B cell (primary cell): Measurements from ENCODE around the gene ASAH2B. TPM values are rescaled to one million over a fixed set of nuclear protein-coding genes. Genes with fewer than 3 reads are reported as not detected.
"Not testable (repeated sequence)": the region's sequence is repeated elsewhere in the genome, so short reads cannot be mapped to it uniquely, and the experiment has no call there.

ENCODE experiments used
- ATAC-seq: fragments of 200-7000 bp; cut with Tn5 transposase; one replicate; pipeline ENCODE4 v1.10.0; 2021; ENCODE audit warnings: low read depth, mild to moderate bottlenecking, moderate number of reproducible peaks, moderate library complexity
- CTCF ChIA-PET: fragments of 350-600 bp; sonication (Branson Sonifier 250); formaldehyde crosslinking; loops from one replicate; lab custom pipeline; 2021; ENCODE audit warnings: antibody characterized with exemption, inconsistent platforms; lab: Charles Lee
- POLR2A ChIA-PET: fragments of 350-600 bp; sonication (Branson Sonifier 250); formaldehyde crosslinking; loops from one replicate; lab custom pipeline; 2021; ENCODE audit warnings: antibody characterized with exemption; lab: Charles Lee
- DNase-seq: peaks from one replicate; pipeline ENCODE4 v3.0.0; 2013
- H2AFZ ChIP-seq: 2 replicates; pipeline ENCODE4 v1.6.1; 2012; ENCODE audit warnings: mild to moderate bottlenecking, low read depth, low read length; ENCODE audit not compliant: insufficient read depth, poor library complexity, severe bottlenecking
- H3K27ac ChIP-seq, 2 donors: 1 replicate in 1 of 2; 2 replicates in 1 of 2; pipeline ENCODE4 v1.5.1; 2012 to 2013; ENCODE audit warnings: low read length in 2 of 2, mild to moderate bottlenecking in 2 of 2, moderate library complexity in 1 of 2
- H3K27me3 ChIP-seq, 4 experiments: fragments of 200-600 bp in 1 of 4; sonication (generic) in 1 of 4; replicated peaks in 1 of 4; 1 replicate in 2 of 4; 2 replicates in 2 of 4; pipeline versions ENCODE4 v1.6.1 to v1.7.0; 2013 to 2016; ENCODE audit warnings: low read length in 3 of 4, mild to moderate bottlenecking in 2 of 4, mixed read lengths in 1 of 4, moderate library complexity in 1 of 4; ENCODE audit not compliant: insufficient read depth in 4 of 4, control insufficient read depth in 3 of 4; ENCODE audit errors: control extremely low read depth in 1 of 4
- H3K36me3 ChIP-seq, 2 experiments: replicated peaks in 1 of 2; 1 replicate in 1 of 2; 2 replicates in 1 of 2; pipeline versions ENCODE4 v1.6.1 to v1.7.1; 2013; ENCODE audit warnings: low read length in 1 of 2; ENCODE audit not compliant: insufficient read depth in 2 of 2, control insufficient read depth in 1 of 2; ENCODE audit errors: control extremely low read depth in 1 of 2, extremely low read depth in 1 of 2
- H3K4me1 ChIP-seq, 2 donors: fragments of 200-600 bp in 1 of 2; sonication (generic) in 1 of 2; 1 replicate in 1 of 2; 2 replicates in 1 of 2; pipeline versions ENCODE4 v1.5.1 to v1.6.1; 2013 to 2017; ENCODE audit warnings: low read length in 2 of 2; ENCODE audit not compliant: control insufficient read depth in 2 of 2, insufficient read depth in 2 of 2
- H3K4me2 ChIP-seq: replicated peaks from 2 replicates; pipeline ENCODE3; 2012; ENCODE audit warnings: mild to moderate bottlenecking, low read depth, low read length; ENCODE audit not compliant: poor library complexity, severe bottlenecking
- H3K4me3 ChIP-seq, 5 experiments: fragments of 200-600 bp in 1 of 5; sonication (generic) in 1 of 5; 1 replicate in 3 of 5; 2 replicates in 2 of 5; pipeline versions ENCODE4 v1.5.1 to v1.7.0; 2011 to 2016; ENCODE audit warnings: low read length in 4 of 5, mild to moderate bottlenecking in 4 of 5, low read depth in 2 of 5, control low read depth in 1 of 5, moderate library complexity in 1 of 5; ENCODE audit not compliant: insufficient read depth in 1 of 5; ENCODE audit errors: control extremely low read depth in 1 of 5, extremely low read depth in 1 of 5
- H3K79me2 ChIP-seq: fragments of 200-600 bp; sonication (generic); one replicate; pipeline ENCODE4 v1.6.0; 2016; ENCODE audit warnings: low read length; ENCODE audit not compliant: control insufficient read depth, insufficient read depth
- H3K9ac ChIP-seq: fragments of 200-600 bp; sonication (generic); 2 replicates; pipeline ENCODE4 v1.6.1; 2017; ENCODE audit warnings: mild to moderate bottlenecking, low read length, moderate library complexity
- H3K9me3 ChIP-seq, 3 donors: one replicate each; pipeline versions ENCODE4 v1.6.1 to v1.7.1; 2013; ENCODE audit warnings: low read length in 2 of 3; ENCODE audit not compliant: control insufficient read depth in 2 of 3, insufficient read depth in 1 of 3; ENCODE audit errors: control extremely low read depth in 1 of 3
- H4K20me1 ChIP-seq: 2 replicates; pipeline ENCODE4 v1.6.0; 2012; ENCODE audit warnings: mild to moderate bottlenecking, low read length; ENCODE audit not compliant: insufficient read depth, control insufficient read depth, poor library complexity, severe bottlenecking
- H3K27ac Mint-ChIP-seq: one replicate; pipeline ENCODE4 v1.8.0; 2021; ENCODE audit warnings: mixed read lengths
- H3K27me3 Mint-ChIP-seq: one replicate; pipeline ENCODE4 v1.8.0; 2021; ENCODE audit warnings: mixed read lengths
- H3K4me1 Mint-ChIP-seq: one replicate; pipeline ENCODE4 v1.8.0; 2021; ENCODE audit warnings: mixed read lengths
- H3K4me3 Mint-ChIP-seq: one replicate; pipeline ENCODE4 v1.8.0; 2021; ENCODE audit warnings: mixed read lengths
- H3K9me3 Mint-ChIP-seq: one replicate; pipeline ENCODE4 v1.8.0; 2022; ENCODE audit warnings: mixed read lengths; ENCODE audit not compliant: insufficient read depth
- whole genome bisulfite sequencing: methylation state at CpG from one replicate; pipeline ENCODE4 v1.1.5; 2013; ENCODE audit warnings: missing lambda C conversion rate; ENCODE audit not compliant: insufficient coverage; 5-methylcytosine and 5-hydroxymethylcytosine counted together
- intact Hi-C: fragments of 100-400 bp; cut with micrococcal nuclease; formaldehyde crosslinking; loops from one replicate; pipeline ENCODE4 v1.10.0; 2022
- polyA plus RNA-seq: library from polyadenylated mRNA; depleted of rRNA; stranded (reverse); fragments of >200 nt; gene quantifications from 2 replicates; pipeline ENCODE4 v1.2.3, GENCODE V29; 2012
- total RNA-seq, 2 donors: library from RNA; stranded (reverse); fragments of 120-200 nt in 1 of 2; gene quantifications; 1 replicate in 1 of 2; 2 replicates in 1 of 2; pipeline versions ENCODE4 v1.2.3 to v1.2.4, GENCODE V29; 2013 to 2022

ASAH2B gene
- total and polyA plus RNA-seq, 2 donors (not counting 1 experiment from before 2014, with no cell fraction given), result 1.0 to 1.1 TPM

DNA sequence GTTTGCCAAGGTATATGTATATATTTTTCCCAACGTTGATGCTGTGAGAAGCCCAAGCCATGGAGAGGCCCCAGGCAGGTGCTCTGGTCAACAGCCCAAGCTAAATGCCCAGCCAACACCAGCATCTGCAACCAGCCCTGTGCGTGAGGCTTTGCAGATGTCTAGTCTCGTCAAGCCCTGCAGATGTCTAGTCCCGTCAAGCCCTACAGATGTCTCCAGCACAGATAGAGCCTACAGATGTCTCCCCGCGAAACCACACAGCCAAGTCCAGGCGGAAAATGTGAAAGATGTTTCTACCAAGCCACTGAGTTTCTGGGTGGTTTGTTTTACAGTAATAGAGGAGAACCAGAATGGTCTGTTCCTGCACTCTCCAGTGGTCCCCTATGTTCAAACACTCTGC, 36.7 kb upstream of the ASAH2B start:
- H3K4me2 ChIP-seq, H3K27me3 ChIP-seq, H3K4me3 ChIP-seq, H3K27ac Mint-ChIP-seq, H4K20me1 ChIP-seq, H3K9me3 Mint-ChIP-seq, ATAC-seq, intact Hi-C loops, H3K4me1 Mint-ChIP-seq, H3K9me3 ChIP-seq, H2AFZ ChIP-seq, POLR2A ChIA-PET, CTCF ChIA-PET, H3K79me2 ChIP-seq, H3K4me1 ChIP-seq, H3K27ac ChIP-seq, DNase-seq, H3K4me3 Mint-ChIP-seq, H3K27me3 Mint-ChIP-seq, H3K36me3 ChIP-seq, H3K9ac ChIP-seq: not testable (repeated sequence)
- no CpG with 5 or more reads among the region's 7 CpGs for WGBS

DNA sequence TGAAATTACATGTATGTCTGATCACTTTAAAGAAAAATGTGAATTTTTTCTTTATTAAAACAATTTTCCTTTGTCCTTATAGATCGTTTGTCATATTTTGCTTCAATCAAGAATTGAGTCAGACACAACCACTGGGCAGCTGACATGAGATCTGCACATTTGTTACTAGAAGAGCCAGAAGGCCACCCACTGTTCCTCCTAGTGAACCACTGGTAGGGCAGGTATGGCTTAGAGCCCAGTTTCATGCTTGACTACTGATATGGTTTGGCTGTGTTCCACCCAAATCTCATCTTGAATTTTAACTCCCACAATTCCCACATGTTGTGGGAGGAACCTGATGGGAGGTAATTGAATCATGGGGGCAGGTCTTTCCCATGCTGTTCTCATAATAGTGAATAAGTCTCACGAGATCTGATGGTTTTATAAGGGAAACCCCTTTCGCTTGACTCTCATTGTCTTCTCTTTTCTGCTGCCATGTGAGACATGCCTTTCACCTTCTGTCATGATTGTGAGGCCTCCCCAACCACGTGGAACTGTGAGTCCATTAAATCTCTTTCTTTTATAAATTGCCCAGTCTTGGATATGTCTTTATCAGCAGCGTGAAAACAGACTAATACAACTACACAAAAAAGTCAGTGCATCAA, 35.2 kb upstream of the ASAH2B start:
- H3K4me2 ChIP-seq, H3K4me1 ChIP-seq, H3K27ac ChIP-seq, H3K36me3 ChIP-seq, DNase-seq, intact Hi-C loops, H3K9ac ChIP-seq, H4K20me1 ChIP-seq, ATAC-seq, H3K9me3 Mint-ChIP-seq, H3K4me1 Mint-ChIP-seq, POLR2A ChIA-PET, H3K27ac Mint-ChIP-seq, H3K79me2 ChIP-seq, H3K27me3 Mint-ChIP-seq, H3K4me3 ChIP-seq, H3K27me3 ChIP-seq, H2AFZ ChIP-seq, H3K4me3 Mint-ChIP-seq, H3K9me3 ChIP-seq, CTCF ChIA-PET: not testable (repeated sequence)
- no CpG with 5 or more reads among the region's 5 CpGs for WGBS

DNA sequence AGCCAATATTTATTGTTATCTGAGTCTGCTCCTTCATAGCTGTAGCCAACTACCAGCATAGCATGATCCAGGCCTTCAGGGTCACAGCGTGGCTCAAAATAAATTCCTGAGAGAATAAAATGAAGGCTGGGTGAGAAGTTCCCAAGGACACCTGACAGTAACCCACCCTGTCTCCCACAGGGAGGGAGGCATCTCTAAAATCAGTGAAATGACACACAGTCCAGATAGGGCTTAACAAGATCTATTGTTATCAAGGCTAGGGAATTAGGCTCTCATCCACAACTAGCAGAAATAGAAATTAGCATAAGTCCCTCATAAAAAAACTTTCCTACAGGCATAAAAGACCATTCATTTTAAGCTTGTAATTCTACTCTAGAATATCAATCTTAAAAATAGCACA, 33.7 kb upstream of the ASAH2B start:
- H3K4me1 Mint-ChIP-seq, H3K27ac ChIP-seq, H3K27me3 ChIP-seq, CTCF ChIA-PET, DNase-seq, H3K27me3 Mint-ChIP-seq, H2AFZ ChIP-seq, H3K4me3 ChIP-seq, POLR2A ChIA-PET, ATAC-seq, H3K36me3 ChIP-seq, H3K4me2 ChIP-seq, H3K79me2 ChIP-seq, H3K9ac ChIP-seq, H4K20me1 ChIP-seq, H3K4me1 ChIP-seq, H3K9me3 Mint-ChIP-seq, intact Hi-C loops, H3K9me3 ChIP-seq, H3K4me3 Mint-ChIP-seq, H3K27ac Mint-ChIP-seq: not testable (repeated sequence)
- no CpG with 5 or more reads among the region's 1 CpG for WGBS

DNA sequence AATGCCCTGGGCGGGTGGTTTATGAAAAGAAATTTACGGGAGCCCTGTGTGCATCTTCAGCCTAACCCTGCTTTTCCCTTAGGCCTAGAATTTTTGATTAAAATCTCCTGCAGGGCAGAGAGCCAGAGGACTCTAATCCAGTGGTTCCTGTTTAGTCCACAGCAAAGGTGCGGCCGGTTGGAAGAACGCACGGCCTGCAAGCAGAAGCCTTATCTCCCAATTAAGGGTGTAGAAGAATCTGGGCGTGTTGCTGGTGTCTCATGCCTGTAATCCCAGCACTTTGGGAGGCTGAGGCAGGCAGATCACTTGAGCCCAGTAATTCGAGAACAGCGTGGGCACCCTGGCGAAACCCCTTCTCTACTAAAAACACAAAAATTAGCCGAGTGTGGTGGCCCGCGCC, 29.5 kb upstream of the ASAH2B start:
- H3K79me2 ChIP-seq, H3K4me1 Mint-ChIP-seq, H3K9me3 Mint-ChIP-seq, H3K27me3 Mint-ChIP-seq, intact Hi-C loops, H3K4me2 ChIP-seq, H3K9me3 ChIP-seq, H3K27me3 ChIP-seq, ATAC-seq, CTCF ChIA-PET, H3K27ac Mint-ChIP-seq, H3K4me3 ChIP-seq, H4K20me1 ChIP-seq, DNase-seq, H2AFZ ChIP-seq, H3K27ac ChIP-seq, H3K4me1 ChIP-seq, H3K9ac ChIP-seq, H3K36me3 ChIP-seq, H3K4me3 Mint-ChIP-seq, POLR2A ChIA-PET: not testable (repeated sequence)
- WGBS, result 95% methylated on average over 6 of the region's 13 CpGs
